OCI-LY1 (cell line): ENCODE measurements around the gene SLC22A4.

Experiments used
- EZH2 ChIP-seq: fragments of 200-600 bp; sonication (generic), shearing (Covaris generic); IDR thresholded peaks from 2 replicates; pipeline ENCODE4 v1.8.0; 2017; ENCODE audit warnings: borderline replicate concordance, mixed run types, mild to moderate bottlenecking, antibody characterized with exemption, low read length, moderate library complexity, mixed read lengths
- TF ChIP-seq, protein P1 (sequence below): fragments of 200-600 bp; sonication (generic), shearing (Covaris generic); IDR thresholded peaks from 2 replicates; pipeline ENCODE4 v1.5.1; 2017; ENCODE audit warnings: mild to moderate bottlenecking, antibody characterized with exemption, low read length, moderate library complexity, mixed read lengths

DNA sequence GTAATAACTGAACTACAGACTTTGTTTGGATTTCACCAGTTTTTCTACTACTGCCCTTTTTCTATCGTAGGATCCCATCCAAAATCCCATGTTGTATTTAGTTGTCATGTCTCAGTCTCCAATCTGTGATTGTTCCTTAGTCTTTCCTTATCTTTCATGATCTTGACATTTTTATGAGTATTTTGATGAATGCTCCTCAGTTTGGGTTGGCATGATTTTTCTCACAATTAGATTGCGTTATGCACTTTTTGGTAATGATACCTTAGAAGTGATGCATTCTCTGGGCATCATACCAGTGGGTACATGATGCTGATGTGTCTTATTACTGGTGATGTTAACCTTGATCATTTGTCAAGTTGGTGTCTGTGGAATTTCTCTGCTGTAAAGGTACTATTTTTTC is 5.7 kb downstream of the SLC22A4 start:
- TF ChIP-seq, protein P1, sequence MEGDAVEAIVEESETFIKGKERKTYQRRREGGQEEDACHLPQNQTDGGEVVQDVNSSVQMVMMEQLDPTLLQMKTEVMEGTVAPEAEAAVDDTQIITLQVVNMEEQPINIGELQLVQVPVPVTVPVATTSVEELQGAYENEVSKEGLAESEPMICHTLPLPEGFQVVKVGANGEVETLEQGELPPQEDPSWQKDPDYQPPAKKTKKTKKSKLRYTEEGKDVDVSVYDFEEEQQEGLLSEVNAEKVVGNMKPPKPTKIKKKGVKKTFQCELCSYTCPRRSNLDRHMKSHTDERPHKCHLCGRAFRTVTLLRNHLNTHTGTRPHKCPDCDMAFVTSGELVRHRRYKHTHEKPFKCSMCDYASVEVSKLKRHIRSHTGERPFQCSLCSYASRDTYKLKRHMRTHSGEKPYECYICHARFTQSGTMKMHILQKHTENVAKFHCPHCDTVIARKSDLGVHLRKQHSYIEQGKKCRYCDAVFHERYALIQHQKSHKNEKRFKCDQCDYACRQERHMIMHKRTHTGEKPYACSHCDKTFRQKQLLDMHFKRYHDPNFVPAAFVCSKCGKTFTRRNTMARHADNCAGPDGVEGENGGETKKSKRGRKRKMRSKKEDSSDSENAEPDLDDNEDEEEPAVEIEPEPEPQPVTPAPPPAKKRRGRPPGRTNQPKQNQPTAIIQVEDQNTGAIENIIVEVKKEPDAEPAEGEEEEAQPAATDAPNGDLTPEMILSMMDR: no peak
- TF ChIP-seq EZH2: no peak
